Neutrophil (primary cell): ENCODE data around the gene MARCO.

Experiments
- H3K27ac ChIP-seq: fragments of 200-600 bp; sonication (generic); 2 replicates; pipeline ENCODE4 v1.5.1; 2016; ENCODE audit warnings: mild to moderate bottlenecking, moderate library complexity
- H3K27me3 ChIP-seq: fragments of 200-600 bp; sonication (generic); 2 replicates; pipeline ENCODE4 v1.6.0; 2016; ENCODE audit warnings: mild to moderate bottlenecking
- H3K36me3 ChIP-seq: fragments of 200-600 bp; sonication (generic); 2 replicates; pipeline ENCODE4 v1.5.1; 2017
- H3K4me1 ChIP-seq, 2 experiments: fragments of 200-600 bp in 1 of 2; sonication (generic) in 1 of 2; 1 replicate in 1 of 2; 2 replicates in 1 of 2; pipeline versions ENCODE4 v1.5.1 to v1.6.1; 2013 to 2016; ENCODE audit warnings: low read depth in 1 of 2, low read length in 1 of 2, mild to moderate bottlenecking in 1 of 2, moderate library complexity in 1 of 2; ENCODE audit not compliant: control insufficient read depth in 1 of 2, insufficient read depth in 1 of 2
- H3K4me3 ChIP-seq, 2 experiments: fragments of 200-600 bp in 1 of 2; sonication (generic) in 1 of 2; 1 replicate in 1 of 2; 2 replicates in 1 of 2; pipeline ENCODE4 v1.5.1; 2013 to 2016; ENCODE audit warnings: low read depth in 1 of 2, low read length in 1 of 2, mild to moderate bottlenecking in 1 of 2, moderate library complexity in 1 of 2
- H3K9me3 ChIP-seq: fragments of 200-600 bp; sonication (generic); 2 replicates; pipeline ENCODE4 v1.5.1; 2016
- CTCF ChIP-seq: fragments of 200-600 bp; sonication (generic); IDR thresholded peaks from 2 replicates; pipeline ENCODE4 v1.5.1; 2016; ENCODE audit warnings: antibody characterized with exemption

The MARCO gene

GRCh38 chr2:118990757-118991545 is 49.0 kb downstream of the MARCO start:
- no peak overlapping the region for H3K27ac ChIP-seq
- H3K4me1 ChIP-seq, result no peaks in the 10 kb centered on the region
- H3K36me3 ChIP-seq, result no peaks in the 10 kb centered on the region
- no peak overlapping the region for H3K4me3 ChIP-seq
- H3K27me3 ChIP-seq, result peaks cover 47% of the 10 kb centered on the region
- no peak for TF ChIP-seq CTCF
- H3K9me3 ChIP-seq, result no peaks in the 10 kb centered on the region

GRCh38 chr2:118991554-118991953 is 49.6 kb downstream of the MARCO start:
- no peak for TF ChIP-seq CTCF
- no peaks in the 10 kb centered on the region for H3K4me1 ChIP-seq
- no peaks in the 10 kb centered on the region for H3K36me3 ChIP-seq
- H3K27ac ChIP-seq, result no peak overlapping the region
- no peak overlapping the region for H3K4me3 ChIP-seq
- H3K9me3 ChIP-seq, result no peaks in the 10 kb centered on the region
- peaks cover 45% of the 10 kb centered on the region for H3K27me3 ChIP-seq

GRCh38 chr2:118992740-118993391 is 50.9 kb downstream of the MARCO start:
- Histone ChIP-seq H3K4me1 (no peaks in the 10 kb centered on the region), H3K9me3 (no peaks in the 10 kb centered on the region)

GRCh38 chr2:118993392-118993752 is 51.4 kb downstream of the MARCO start:
- TF ChIP-seq CTCF, result no peak
- Histone ChIP-seq H3K27me3 (peaks cover 30% of the 10 kb centered on the region), H3K36me3 (no peaks in the 10 kb centered on the region), H3K4me1 (no peaks in the 10 kb centered on the region), H3K4me3 (no peak overlapping the region), H3K9me3 (no peaks in the 10 kb centered on the region), H3K27ac (no peak overlapping the region)

More at GRCh38 chr2:118992740-118993391, 50.9 kb downstream of the MARCO start:
- TF ChIP-seq CTCF, result no peak
- Histone ChIP-seq H3K36me3 (no peaks in the 10 kb centered on the region), H3K27ac (no peak overlapping the region), H3K4me3 (no peak overlapping the region), H3K27me3 (peaks cover 33% of the 10 kb centered on the region)

- H3K4me1 ChIP-seq, result no peaks in the 10 kb centered on the region
- H3K4me3 ChIP-seq, result no peak overlapping the region
- peaks cover 21% of the 10 kb centered on the region for H3K27me3 ChIP-seq
- TF ChIP-seq CTCF, result no peak
- no peak overlapping the region for H3K27ac ChIP-seq
- H3K9me3 ChIP-seq, result no peaks in the 10 kb centered on the region
- H3K36me3 ChIP-seq, result no peaks in the 10 kb centered on the region
Measured at GRCh38 chr2:118994172-118994700, 52.2 kb downstream of the MARCO start.
